ENCODE measurements around the gene KCNQ1.

GRCh38 chr11:2515401-2516275 lies 70.8 kb downstream of the KCNQ1 start:
- TF ChIP-seq EZH2 (IDR thresholded peaks at IDR 0.05; ENCODE audit: borderline replicate concordance, insufficient read depth, low read depth, low read length, poor library complexity, severe bottlenecking) (no peak), CTCF (IDR thresholded peaks at IDR 0.05) (no peak)

Data from B cell (primary cell).